WERI-Rb-1 (cell line): ENCODE results near the gene HUS1.

ENCODE experiments used
- DNase-seq: peaks from one replicate; pipeline ENCODE4 v3.0.0-alpha.2; 2020
- H3K27ac ChIP-seq: fragments of 250-450 bp; sonication (Bioruptor Pico); 2 replicates; pipeline ENCODE4 v1.5.1; 2020; ENCODE audit warnings: mild to moderate bottlenecking, moderate library complexity
- H3K27me3 ChIP-seq: fragments of 250-450 bp; sonication (Bioruptor Pico); 2 replicates; pipeline ENCODE4 v1.5.1; 2021; ENCODE audit warnings: mild to moderate bottlenecking, low read depth, moderate library complexity; ENCODE audit not compliant: insufficient read depth, severe bottlenecking
- H3K36me3 ChIP-seq: fragments of 250-450 bp; sonication (Bioruptor Pico); 2 replicates; pipeline ENCODE4 v1.5.1; 2020; ENCODE audit warnings: mild to moderate bottlenecking, moderate library complexity
- H3K4me3 ChIP-seq: 2 replicates; pipeline ENCODE4 v1.5.1; 2011; ENCODE audit warnings: low read depth, mild to moderate bottlenecking, control low read depth, low read length
- H3K9me3 ChIP-seq: fragments of 250-450 bp; sonication (Bioruptor Pico); 2 replicates; pipeline ENCODE4 v1.5.1; 2021; ENCODE audit warnings: mild to moderate bottlenecking, moderate library complexity; ENCODE audit not compliant: severe bottlenecking
- TF ChIP-seq, protein P1 (sequence below): IDR thresholded peaks from 2 replicates; pipeline ENCODE4 v1.5.1; 2011; ENCODE audit warnings: low read depth, mild to moderate bottlenecking, control low read depth, inconsistent platforms, low read length

Gene HUS1

DNA sequence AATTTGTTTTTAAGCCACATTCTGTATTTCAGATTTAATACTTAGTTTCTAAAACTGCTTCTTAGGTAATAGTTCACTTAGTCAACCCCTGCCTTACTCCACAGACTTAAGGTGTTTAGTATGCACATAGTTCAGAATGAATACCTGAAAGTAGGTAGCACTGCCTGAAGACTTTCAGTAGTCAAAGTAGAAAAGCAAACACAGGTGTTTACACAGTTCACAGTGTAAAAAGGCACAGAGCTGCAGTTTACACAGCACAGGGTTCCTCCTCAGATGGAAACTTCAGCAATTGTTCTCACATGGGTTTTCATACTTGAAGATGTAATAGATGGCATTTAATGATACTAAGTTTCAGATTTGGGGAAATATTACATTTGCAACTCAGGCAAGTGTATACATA is 28.0 kb downstream of the HUS1 start:
- H3K9me3 ChIP-seq: no peaks in the 10 kb centered on the region
- H3K27ac ChIP-seq: no peak overlapping the region
- H3K36me3 ChIP-seq: peaks cover 14% of the 10 kb centered on the region
- TF ChIP-seq, protein P1, sequence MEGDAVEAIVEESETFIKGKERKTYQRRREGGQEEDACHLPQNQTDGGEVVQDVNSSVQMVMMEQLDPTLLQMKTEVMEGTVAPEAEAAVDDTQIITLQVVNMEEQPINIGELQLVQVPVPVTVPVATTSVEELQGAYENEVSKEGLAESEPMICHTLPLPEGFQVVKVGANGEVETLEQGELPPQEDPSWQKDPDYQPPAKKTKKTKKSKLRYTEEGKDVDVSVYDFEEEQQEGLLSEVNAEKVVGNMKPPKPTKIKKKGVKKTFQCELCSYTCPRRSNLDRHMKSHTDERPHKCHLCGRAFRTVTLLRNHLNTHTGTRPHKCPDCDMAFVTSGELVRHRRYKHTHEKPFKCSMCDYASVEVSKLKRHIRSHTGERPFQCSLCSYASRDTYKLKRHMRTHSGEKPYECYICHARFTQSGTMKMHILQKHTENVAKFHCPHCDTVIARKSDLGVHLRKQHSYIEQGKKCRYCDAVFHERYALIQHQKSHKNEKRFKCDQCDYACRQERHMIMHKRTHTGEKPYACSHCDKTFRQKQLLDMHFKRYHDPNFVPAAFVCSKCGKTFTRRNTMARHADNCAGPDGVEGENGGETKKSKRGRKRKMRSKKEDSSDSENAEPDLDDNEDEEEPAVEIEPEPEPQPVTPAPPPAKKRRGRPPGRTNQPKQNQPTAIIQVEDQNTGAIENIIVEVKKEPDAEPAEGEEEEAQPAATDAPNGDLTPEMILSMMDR: no peak
- DNase-seq: no peak
- H3K27me3 ChIP-seq: no peaks in the 10 kb centered on the region
- H3K4me3 ChIP-seq: no peak overlapping the region

DNA sequence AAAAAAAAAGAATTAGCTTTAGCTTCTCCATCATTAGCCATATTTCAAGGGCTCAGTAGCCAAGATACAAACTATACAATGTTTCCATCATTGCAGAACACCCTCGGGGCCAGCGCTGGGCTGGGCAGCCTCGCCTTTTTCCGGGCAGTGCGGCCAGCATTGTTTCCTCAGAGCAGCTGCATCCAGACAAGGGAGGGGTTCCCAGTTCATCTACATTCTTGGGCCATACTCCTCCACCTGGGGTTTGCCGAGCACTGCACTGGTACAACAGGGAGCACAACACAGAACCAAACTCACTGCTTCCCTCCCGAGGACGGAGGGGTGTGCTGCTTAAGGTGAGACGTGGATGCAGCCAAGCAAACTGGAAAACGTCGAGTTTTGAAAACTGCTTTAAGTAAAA is 28.7 kb downstream of the HUS1 start:
- Histone ChIP-seq H3K27ac (no peak overlapping the region), H3K4me3 (no peak overlapping the region), H3K27me3 (no peaks in the 10 kb centered on the region), H3K9me3 (no peaks in the 10 kb centered on the region), H3K36me3 (peaks cover 14% of the 10 kb centered on the region)
- DNase-seq: no peak
- TF ChIP-seq, protein P1: no peak

DNA sequence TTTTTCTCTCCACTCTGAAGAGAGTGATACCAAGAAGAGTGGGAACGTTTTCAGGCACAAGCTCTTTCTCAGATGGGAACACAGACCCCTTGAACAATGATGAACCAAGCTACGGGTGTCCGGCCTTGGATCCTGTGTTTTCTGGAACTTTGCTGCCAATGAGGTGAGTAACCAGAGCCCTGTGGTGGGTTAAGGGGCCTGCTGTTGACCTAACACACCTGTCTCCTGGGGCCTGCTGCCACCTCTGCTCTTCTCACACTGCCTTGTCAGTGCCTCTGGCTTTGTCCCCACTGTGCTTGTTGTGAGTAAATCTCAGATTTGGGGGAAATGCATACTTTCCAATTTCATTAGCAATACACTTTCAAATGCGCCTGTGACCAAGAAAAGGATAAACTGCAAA is 29.7 kb downstream of the HUS1 start:
- H3K4me3 ChIP-seq: no peak overlapping the region
- H3K27ac ChIP-seq: no peak overlapping the region
- TF ChIP-seq, protein P1: no peak
- H3K9me3 ChIP-seq: no peaks in the 10 kb centered on the region
- peaks cover 4% of the 10 kb centered on the region for H3K36me3 ChIP-seq
- no peak for DNase-seq
- H3K27me3 ChIP-seq: no peaks in the 10 kb centered on the region

GRCh38 chr7:47948141-47948790 is 31.1 kb downstream of the HUS1 start, which contains the start of gene PKD1L1:
TSS of gene PKD1L1 (minus strand) at chr7:47948466. CDS start at chr7:47948440, 26 bp downstream.
- Histone ChIP-seq H3K9me3 (no peaks in the 10 kb centered on the region), H3K4me3 (no peak within 1 kb of the TSS), H3K36me3 (no peaks in the 10 kb centered on the region), H3K27me3 (no peaks in the 10 kb centered on the region), H3K27ac (no peak within 1 kb of the TSS)
- no peak for DNase-seq
- TF ChIP-seq, protein P1: no peak

DNA sequence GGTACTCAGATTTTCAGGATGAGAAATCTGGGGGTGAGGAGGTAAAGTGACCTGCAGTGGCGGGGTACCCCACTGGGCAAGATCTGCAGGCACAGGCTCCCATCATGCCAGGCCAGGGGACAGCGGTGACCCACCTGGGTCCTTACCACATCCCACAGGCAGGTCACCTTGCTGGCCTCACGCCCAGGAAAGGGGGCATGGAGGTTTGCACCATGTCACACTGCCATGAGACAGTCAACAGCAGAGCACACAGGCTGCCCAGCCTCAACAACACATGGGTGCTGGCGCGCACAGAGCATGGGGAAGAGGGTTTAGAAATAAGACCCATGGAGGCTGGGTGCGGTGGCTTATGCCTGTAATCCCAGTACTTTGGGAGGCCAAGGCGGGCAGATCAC is 32.1 kb downstream of the HUS1 start:
- no peak overlapping the region for H3K4me3 ChIP-seq
- TF ChIP-seq, protein P1: no peak
- no peaks in the 10 kb centered on the region for H3K36me3 ChIP-seq
- H3K9me3 ChIP-seq: no peaks in the 10 kb centered on the region
- H3K27ac ChIP-seq: no peak overlapping the region
- H3K27me3 ChIP-seq: no peaks in the 10 kb centered on the region
- DNase-seq: no peak
